Endothelial cell of umbilical vein (primary cell): ENCODE measurements around the gene RET. TPM values are rescaled to one million over a fixed set of nuclear protein-coding genes. Genes with fewer than 3 reads are reported as not detected.

ENCODE experiments used
- BruUV-seq: library from RNA; stranded (reverse); fragments of 400-500 nt; replicated peaks from 2 replicates; lab custom pipeline; 2021; lab: Mats Ljungman, UMichigan
- CTCF ChIA-PET: fragments of 300-600, 350-600 bp; sonication (Branson Sonifier 250); formaldehyde crosslinking; loops from one replicate; lab custom pipeline; 2021; ENCODE audit warnings: antibody characterized with exemption, inconsistent platforms; lab: Charles Lee
- POLR2A ChIA-PET: fragments of 300-600, 350-600 bp; sonication (Branson Sonifier 250); formaldehyde crosslinking; loops from one replicate; lab custom pipeline; 2021; ENCODE audit warnings: antibody characterized with exemption, inconsistent platforms; lab: Charles Lee
- DNase-seq: peaks from one replicate; pipeline ENCODE4 v3.0.0-alpha.2; 2011; ENCODE audit warnings: low read depth, low spot score
- FAIRE-seq: peaks from 2 replicates; lab custom pipeline; 2011; peaks lifted over from hg19 to GRCh38; lab: Jason Lieb, UNC
- H2AFZ ChIP-seq: 2 replicates; pipeline ENCODE4 v1.6.0; 2012; ENCODE audit warnings: low read depth, low read length, control low read depth, inconsistent platforms
- H3K27ac ChIP-seq: 2 replicates; pipeline ENCODE4 v1.5.1; 2011; ENCODE audit warnings: low read depth, mild to moderate bottlenecking, control low read depth, low read length, moderate library complexity; ENCODE audit not compliant: insufficient read depth
- H3K27me3 ChIP-seq, 2 experiments: 2 replicates each; pipeline versions ENCODE4 v1.6.0 to v1.6.1; 2011; ENCODE audit warnings: low read length in 2 of 2, mixed read lengths in 1 of 2; ENCODE audit not compliant: control insufficient read depth in 2 of 2, insufficient read depth in 2 of 2
- H3K36me3 ChIP-seq, 2 experiments: 2 replicates in 1 of 2; 3 replicates in 1 of 2; pipeline ENCODE4 v1.5.1; 2011; ENCODE audit warnings: low read length in 2 of 2, mild to moderate bottlenecking in 1 of 2, moderate library complexity in 1 of 2; ENCODE audit not compliant: control insufficient read depth in 2 of 2, insufficient read depth in 2 of 2; ENCODE audit errors: extremely low read depth in 1 of 2
- H3K4me1 ChIP-seq: 3 replicates; pipeline ENCODE4 v1.5.1; 2011; ENCODE audit warnings: mild to moderate bottlenecking, low read length; ENCODE audit not compliant: control insufficient read depth, insufficient read depth; ENCODE audit errors: extremely low read depth
- H3K4me2 ChIP-seq: 2 replicates; pipeline ENCODE4 v1.6.1; 2011; ENCODE audit warnings: low read length, control low read depth, mixed read lengths; ENCODE audit not compliant: insufficient read depth
- H3K4me3 ChIP-seq, 3 experiments: fragments of 200-600 bp in 1 of 3; sonication (generic), shearing (Covaris generic) in 1 of 3; replicated peaks in 1 of 3; 2 replicates each; pipeline ENCODE4 v1.5.1; 2011 to 2016; ENCODE audit warnings: control low read depth in 3 of 3, low read length in 3 of 3, mild to moderate bottlenecking in 2 of 3, inconsistent platforms in 1 of 3, low read depth in 1 of 3, moderate library complexity in 1 of 3; ENCODE audit not compliant: insufficient read depth in 1 of 3
- H3K79me2 ChIP-seq: 2 replicates; pipeline ENCODE4 v1.6.0; 2012; ENCODE audit warnings: low read length, inconsistent platforms; ENCODE audit not compliant: control insufficient read depth, insufficient read depth
- H3K9ac ChIP-seq: replicated peaks from 2 replicates; pipeline ENCODE3; 2011; ENCODE audit warnings: low read length, control low read depth; ENCODE audit not compliant: insufficient read depth; ENCODE audit errors: extremely low read depth
- H3K9me1 ChIP-seq: replicated peaks from 3 replicates; pipeline ENCODE4 v1.6.0; 2011; ENCODE audit warnings: mild to moderate bottlenecking, low read length; ENCODE audit not compliant: control insufficient read depth, insufficient read depth; ENCODE audit errors: extremely low read depth
- H3K9me3 ChIP-seq: replicated peaks from 2 replicates; pipeline ENCODE4 v1.5.1; 2012; ENCODE audit warnings: low read length, inconsistent platforms; ENCODE audit not compliant: control insufficient read depth, insufficient read depth
- H4K20me1 ChIP-seq: replicated peaks from 2 replicates; pipeline ENCODE3; 2011; ENCODE audit warnings: mild to moderate bottlenecking, low read length; ENCODE audit not compliant: control insufficient read depth, insufficient read depth; ENCODE audit errors: extremely low read depth
- EZH2 ChIP-seq: IDR thresholded peaks from 2 replicates; pipeline ENCODE4 v1.6.1; 2012; ENCODE audit warnings: borderline replicate concordance, low read depth, mild to moderate bottlenecking, moderate library complexity, low read length, inconsistent platforms; ENCODE audit not compliant: severe bottlenecking
- FOS ChIP-seq: IDR thresholded peaks from 2 replicates; pipeline ENCODE4 v1.6.1; 2011; ENCODE audit warnings: mild to moderate bottlenecking, low read length, moderate library complexity, borderline replicate concordance; ENCODE audit not compliant: insufficient read depth
- GATA2 ChIP-seq: IDR thresholded peaks from 2 replicates; pipeline ENCODE4 v1.7.0; 2011; ENCODE audit warnings: low read depth, mild to moderate bottlenecking, moderate library complexity, mixed read lengths, low read length; ENCODE audit not compliant: insufficient read length, insufficient read depth
- JUN ChIP-seq: IDR thresholded peaks from 2 replicates; pipeline ENCODE4 v1.6.1; 2011; ENCODE audit warnings: borderline replicate concordance, low read depth; ENCODE audit not compliant: insufficient read length, insufficient read depth
- MYC ChIP-seq: IDR thresholded peaks from one replicate; pipeline ENCODE4 v1.6.1; 2011; ENCODE audit warnings: mild to moderate bottlenecking, low read depth, low read length
- POLR2A ChIP-seq: IDR thresholded peaks from 2 replicates; pipeline ENCODE4 v1.6.1; 2012; ENCODE audit warnings: low read depth, mild to moderate bottlenecking, control low read depth, low read length
- POLR2AphosphoS5 ChIP-seq: IDR thresholded peaks from 2 replicates; pipeline ENCODE4 v1.6.1; 2012; ENCODE audit warnings: low read depth, mild to moderate bottlenecking, control low read depth, low read length, moderate library complexity; ENCODE audit not compliant: insufficient read depth
- dilution Hi-C: fragments of 300-500 bp; cut with MboI; formaldehyde crosslinking; loops from one replicate; pipeline ENCODE4 v1.15.0; 2019; ENCODE audit warnings: low sequenced_read_pairs; ENCODE audit not compliant: extremely low pct_ligation_motif_present
- intact Hi-C: fragments of 100-400 bp; cut with micrococcal nuclease; formaldehyde crosslinking; loops from one replicate; pipeline ENCODE4 v1.10.0; 2022
- polyA plus RNA-seq, 4 experiments: library from polyadenylated mRNA; depleted of rRNA in 3 of 4; stranded (reverse) in 3 of 4; unstranded in 1 of 4; fragments of >200 nt; gene quantifications; 2 replicates each; pipeline versions ENCODE4 v1.2.1 to v1.2.3, GENCODE V29; 2011 to 2012; ENCODE audit warnings: missing spikeins in 1 of 4
- total RNA-seq: library from RNA; stranded (reverse); gene quantifications from 2 replicates; pipeline ENCODE4 v1.2.3, GENCODE V29; 2021
- TF ChIP-seq, protein P1 (sequence below): IDR thresholded peaks from 2 replicates; pipeline ENCODE4 v1.6.1; 2011; ENCODE audit not compliant: insufficient read depth, insufficient read length
- TF ChIP-seq, protein P2 (sequence below), 2 donors: IDR thresholded peaks; 1 replicate in 1 of 2; 2 replicates in 1 of 2; pipeline ENCODE4 v1.5.1; 2011; ENCODE audit warnings: low read length in 2 of 2, mild to moderate bottlenecking in 2 of 2, moderate library complexity in 2 of 2, control low read depth in 1 of 2, inconsistent platforms in 1 of 2, low read depth in 1 of 2; ENCODE audit not compliant: insufficient read depth in 1 of 2; ENCODE audit errors: extremely low read depth in 1 of 2

The RET gene
- total and polyA plus RNA-seq, 2 donors (not counting 3 experiments of a cell fraction or from before 2014, with no cell fraction given): 0.04 to 0.22 TPM

DNA sequence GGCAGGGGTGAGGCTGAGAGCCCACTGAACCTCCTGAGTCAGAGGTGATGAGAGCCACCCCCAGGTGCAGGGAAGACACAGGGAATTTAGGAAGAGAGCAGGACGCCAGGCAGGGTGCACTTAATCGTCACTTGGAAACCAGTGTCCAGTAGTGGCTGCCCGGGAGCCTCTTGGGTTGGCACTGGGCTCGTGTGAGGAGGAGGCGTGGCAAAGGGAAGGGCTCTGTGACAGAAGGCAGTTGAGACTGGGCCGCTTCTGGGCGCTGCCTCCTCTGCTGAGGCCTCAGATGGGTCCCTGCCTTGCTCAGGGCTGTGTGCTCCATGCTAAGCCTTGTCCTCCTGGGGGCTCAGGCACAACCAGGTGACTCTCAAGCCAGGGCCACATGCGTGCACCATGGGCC, 13.3 kb downstream of the RET start:
- H3K9me3 ChIP-seq: no peaks in the 10 kb centered on the region
- dilution Hi-C loops (no loop called here), intact Hi-C loops (no loop called here)
- H3K79me2 ChIP-seq: no peaks in the 10 kb centered on the region
- no peak for FAIRE-seq
- H3K27ac ChIP-seq: no peak overlapping the region
- H2AFZ ChIP-seq: no peak overlapping the region
- BruUV-seq: no TSS peak
- no peaks in the 10 kb centered on the region for H3K27me3 ChIP-seq
- H3K36me3 ChIP-seq: no peaks in the 10 kb centered on the region
- H3K9ac ChIP-seq: no peak overlapping the region
- no peaks in the 10 kb centered on the region for H3K9me1 ChIP-seq
- no peaks in the 10 kb centered on the region for H3K4me1 ChIP-seq
- H3K4me3 ChIP-seq: no peak overlapping the region
- ChIA-PET POLR2A (no interaction called here), CTCF (no interaction called here)
- H4K20me1 ChIP-seq: no peaks in the 10 kb centered on the region
- TF ChIP-seq POLR2A: no peak
- no peak for DNase-seq
- H3K4me2 ChIP-seq: no peak overlapping the region

DNA sequence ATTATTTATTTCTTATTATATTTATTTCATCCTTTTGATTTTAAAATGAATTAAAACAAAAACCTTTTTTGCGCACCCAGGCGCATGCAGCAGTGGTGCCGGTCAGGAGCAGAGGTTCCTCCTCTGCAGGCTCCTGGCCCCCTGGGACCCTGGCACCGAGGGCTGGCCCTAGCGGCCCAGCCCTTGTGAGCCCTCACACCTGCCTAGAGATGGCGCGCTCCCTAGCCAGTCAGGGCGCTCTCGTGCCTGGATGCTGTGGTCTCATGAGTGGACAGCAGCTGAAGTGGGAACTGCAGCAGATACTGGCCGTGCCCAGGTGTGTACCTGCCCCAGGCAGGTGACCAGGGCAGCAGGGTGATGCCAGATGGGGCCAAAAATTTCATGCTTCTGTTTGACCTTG, 13.8 kb downstream of the RET start:
- Histone ChIP-seq H3K27ac (no peak overlapping the region), H4K20me1 (no peaks in the 10 kb centered on the region), H3K4me2 (no peak overlapping the region), H3K9me1 (no peaks in the 10 kb centered on the region), H3K27me3 (no peaks in the 10 kb centered on the region), H3K4me3 (no peak overlapping the region), H2AFZ (no peak overlapping the region), H3K4me1 (no peaks in the 10 kb centered on the region), H3K9me3 (no peaks in the 10 kb centered on the region), H3K9ac (no peak overlapping the region), H3K79me2 (no peaks in the 10 kb centered on the region), H3K36me3 (no peaks in the 10 kb centered on the region)
- BruUV-seq: no TSS peak
- no peak for TF ChIP-seq GATA2
- no peak for TF ChIP-seq FOS
- TF ChIP-seq, protein P1, sequence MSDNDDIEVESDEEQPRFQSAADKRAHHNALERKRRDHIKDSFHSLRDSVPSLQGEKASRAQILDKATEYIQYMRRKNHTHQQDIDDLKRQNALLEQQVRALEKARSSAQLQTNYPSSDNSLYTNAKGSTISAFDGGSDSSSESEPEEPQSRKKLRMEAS: no peak
- TF ChIP-seq POLR2AphosphoS5: no peak
- TF ChIP-seq MYC: no peak
- TF ChIP-seq, protein P2, sequence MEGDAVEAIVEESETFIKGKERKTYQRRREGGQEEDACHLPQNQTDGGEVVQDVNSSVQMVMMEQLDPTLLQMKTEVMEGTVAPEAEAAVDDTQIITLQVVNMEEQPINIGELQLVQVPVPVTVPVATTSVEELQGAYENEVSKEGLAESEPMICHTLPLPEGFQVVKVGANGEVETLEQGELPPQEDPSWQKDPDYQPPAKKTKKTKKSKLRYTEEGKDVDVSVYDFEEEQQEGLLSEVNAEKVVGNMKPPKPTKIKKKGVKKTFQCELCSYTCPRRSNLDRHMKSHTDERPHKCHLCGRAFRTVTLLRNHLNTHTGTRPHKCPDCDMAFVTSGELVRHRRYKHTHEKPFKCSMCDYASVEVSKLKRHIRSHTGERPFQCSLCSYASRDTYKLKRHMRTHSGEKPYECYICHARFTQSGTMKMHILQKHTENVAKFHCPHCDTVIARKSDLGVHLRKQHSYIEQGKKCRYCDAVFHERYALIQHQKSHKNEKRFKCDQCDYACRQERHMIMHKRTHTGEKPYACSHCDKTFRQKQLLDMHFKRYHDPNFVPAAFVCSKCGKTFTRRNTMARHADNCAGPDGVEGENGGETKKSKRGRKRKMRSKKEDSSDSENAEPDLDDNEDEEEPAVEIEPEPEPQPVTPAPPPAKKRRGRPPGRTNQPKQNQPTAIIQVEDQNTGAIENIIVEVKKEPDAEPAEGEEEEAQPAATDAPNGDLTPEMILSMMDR (IDR thresholded peaks at IDR 0.05; ENCODE audit: extremely low read depth in 1 of 2, insufficient read depth in 1 of 2, low read depth in 1 of 2, low read length in 2 of 2): no peak
- TF ChIP-seq POLR2A: no peak
- no peak for TF ChIP-seq EZH2
- no peak for TF ChIP-seq JUN
- ChIA-PET CTCF (no interaction called here), POLR2A (no interaction called here)
- intact Hi-C loops (no loop called here), dilution Hi-C loops (no loop called here)
- FAIRE-seq (no peak), DNase-seq (no peak)
